Spleen (tissue), 11 donors: Measurements from ENCODE around the gene LRRC55. TPM values are rescaled to one million over a fixed set of nuclear protein-coding genes. Genes with fewer than 3 reads are reported as not detected.

Experiments used
- DNase-seq: peaks from one replicate; pipeline ENCODE4 v3.0.0-alpha.2; 2020
- H3K27ac ChIP-seq, 8 donors: fragments of 200-600 bp; sonication (generic) in 7 of 8; 1 replicate in 4 of 8; 2 replicates in 4 of 8; pipeline versions ENCODE4 v1.5.0 to v1.8.0; 2016 to 2021; ENCODE audit warnings: inconsistent platforms in 4 of 8, mild to moderate bottlenecking in 4 of 8, moderate library complexity in 1 of 8
- H3K27me3 ChIP-seq, 7 donors: fragments of 200-600 bp; sonication (generic) in 6 of 7; replicated peaks in 1 of 7; 1 replicate in 4 of 7; 2 replicates in 3 of 7; pipeline versions ENCODE4 v1.5.0 to v1.8.0; 2016 to 2021; ENCODE audit warnings: inconsistent platforms in 3 of 7, mild to moderate bottlenecking in 1 of 7
- H3K36me3 ChIP-seq, 6 donors: fragments of 200-600 bp; sonication (generic) in 5 of 6; 1 replicate in 4 of 6; 2 replicates in 2 of 6; pipeline versions ENCODE4 v1.5.0 to v1.8.0; 2016 to 2021; ENCODE audit warnings: inconsistent platforms in 2 of 6
- H3K4me1 ChIP-seq, 6 donors: fragments of 200-600 bp; sonication (generic) in 5 of 6; 1 replicate in 3 of 6; 2 replicates in 3 of 6; pipeline versions ENCODE4 v1.5.0 to v1.8.0; 2016 to 2021; ENCODE audit warnings: inconsistent platforms in 3 of 6
- H3K4me3 ChIP-seq, 8 donors: fragments of 200-600 bp; sonication (generic) in 7 of 8; 1 replicate in 4 of 8; 2 replicates in 4 of 8; pipeline versions ENCODE4 v1.5.0 to v1.8.0; 2016 to 2021; ENCODE audit warnings: inconsistent platforms in 4 of 8, mild to moderate bottlenecking in 4 of 8, moderate library complexity in 2 of 8
- H3K9me3 ChIP-seq, 8 donors: fragments of 200-600 bp; sonication (generic) in 7 of 8; 1 replicate in 4 of 8; 2 replicates in 4 of 8; pipeline versions ENCODE4 v1.5.0 to v1.8.0; 2016 to 2021; ENCODE audit warnings: inconsistent platforms in 4 of 8
- CTCF ChIP-seq, 11 experiments: fragments of 200-600 bp in 7 of 11; fragments of 450-650 bp in 4 of 11; sonication (generic) in 4 of 11; IDR thresholded peaks in 8 of 11; conservative IDR thresholded peaks in 3 of 11; 1 replicate in 7 of 11; 2 replicates in 4 of 11; pipeline versions ENCODE4 v1.4.0 to v1.8.0; 2016 to 2021; ENCODE audit warnings: antibody characterized with exemption in 11 of 11, inconsistent platforms in 4 of 11, mild to moderate bottlenecking in 1 of 11
- POLR2A ChIP-seq, 3 donors: fragments of 450-650 bp; IDR thresholded peaks; one replicate each; pipeline ENCODE4 v1.5.1; 2017; ENCODE audit warnings: antibody characterized with exemption in 3 of 3, mild to moderate bottlenecking in 1 of 3
- POLR2AphosphoS5 ChIP-seq, 3 donors: sonication (generic); formaldehyde crosslinking; IDR thresholded peaks; one replicate each; pipeline ENCODE4 v1.5.1; 2017; ENCODE audit warnings: antibody characterized with exemption in 3 of 3
- WGBS, 5 donors: extraction: QIAGEN DNeasy Blood & Tissue Kit in 3 of 5; methylation state at CpG; one replicate each; pipeline versions ENCODE4 v1.1.5 to v1.1.7; 2013 to 2018; 5-methylcytosine and 5-hydroxymethylcytosine counted together
- intact Hi-C: fragments of 100-400 bp; cut with DNase I; formaldehyde crosslinking; loops from one replicate; pipeline ENCODE4 v1.15.0; 2023; ENCODE audit warnings: low total_unique reads
- polyA plus RNA-seq, 3 donors: library from polyadenylated mRNA; stranded (reverse); fragments of 200-250 nt; gene quantifications; one replicate each; pipeline ENCODE4 v1.2.1, GENCODE V29; 2013
- total RNA-seq, 7 donors: library from RNA; depleted of rRNA in 3 of 7; stranded (reverse); fragments of >200 nt in 3 of 7; fragmentation: NEBNext Ultra II Directional in 4 of 7; extraction: Animal tissue kit (Norgen Biotek cat#: 25700) in 4 of 7; gene quantifications; one replicate each; pipeline versions ENCODE4 v1.1.0 to v1.2.1, GENCODE V29; 2016 to 2021
- donor health status: healthy with polysubstance abuse.
- donor health status: DM: no; HTN: no; CAD: no; lungs with moderate emphysema.
- donor health status: DM: no; HTN: no; CAD: no.
- donor health status: Bipolar disorder and iron deficiency.
- donor health status: healthy.
- donor health status: DM: no; HTN: no; CAD: no.
- donor health status: DM: yes; HTN: yes; CAD: no.

The LRRC55 gene
- total and polyA plus RNA-seq, 10 donors, result 0.03 to 1.5 (median 0.54) TPM; not detected in 1

GRCh38 chr11:57135020-57135751 is 46.6 kb upstream of the LRRC55 start:
- Histone ChIP-seq H3K27me3 (no peaks in the 10 kb centered on the region), H3K4me3 (no peak overlapping the region), H3K36me3 (no peaks in the 10 kb centered on the region), H3K27ac (no peak overlapping the region), H3K4me1 (no peaks in the 10 kb centered on the region), H3K9me3 (no peaks in the 10 kb centered on the region)
- intact Hi-C loops, result no loop called here
- no peak for DNase-seq
- TF ChIP-seq CTCF (IDR thresholded peaks at IDR 0.05 in 8 of 11, conservative IDR thresholded peaks at IDR 0.05 in 3 of 11), result no peak
- TF ChIP-seq POLR2A (IDR thresholded peaks at IDR 0.05), result no peak
- TF ChIP-seq POLR2AphosphoS5 (IDR thresholded peaks at IDR 0.05), result no peak
- 88 to 97% (median 96%) methylated on average over 3 of the region's 3 CpGs for WGBS, 5 donors

GRCh38 chr11:57140568-57140967 is 41.2 kb upstream of the LRRC55 start:
- intact Hi-C loops, result no loop called here
- Histone ChIP-seq H3K36me3 (no peaks in the 10 kb centered on the region), H3K27ac (no peak overlapping the region), H3K9me3 (no peaks in the 10 kb centered on the region), H3K4me3 (no peak overlapping the region), H3K4me1 (no peaks in the 10 kb centered on the region), H3K27me3 (peaks cover 0 to 7% (median 0%) of the 10 kb centered on the region in 7 donors)
- TF ChIP-seq POLR2AphosphoS5 (IDR thresholded peaks at IDR 0.05), result no peak
- TF ChIP-seq CTCF (IDR thresholded peaks at IDR 0.05 in 8 of 11, conservative IDR thresholded peaks at IDR 0.05 in 3 of 11), result no peak
- TF ChIP-seq POLR2A (IDR thresholded peaks at IDR 0.05), result no peak
- DNase-seq, result no peak
- 47 to 72% (median 68%) methylated on average over 2 of the region's 2 CpGs for WGBS, 5 donors

GRCh38 chr11:57143459-57143858 is 38.3 kb upstream of the LRRC55 start:
- Histone ChIP-seq H3K4me3 (no peak overlapping the region), H3K27ac (no peak overlapping the region), H3K4me1 (no peaks in the 10 kb centered on the region), H3K36me3 (no peaks in the 10 kb centered on the region), H3K9me3 (no peaks in the 10 kb centered on the region), H3K27me3 (peaks cover 0 to 16% (median 0%) of the 10 kb centered on the region in 7 donors)
- no peak for DNase-seq
- WGBS, 5 donors, result 64 to 76% (median 73%) methylated on average over 4 of the region's 4 CpGs
- intact Hi-C loops, result no loop called here
- no peak for TF ChIP-seq POLR2A (IDR thresholded peaks at IDR 0.05)
- TF ChIP-seq POLR2AphosphoS5 (IDR thresholded peaks at IDR 0.05), result no peak
- no peak for TF ChIP-seq CTCF (IDR thresholded peaks at IDR 0.05 in 8 of 11, conservative IDR thresholded peaks at IDR 0.05 in 3 of 11)

GRCh38 chr11:57144075-57144474 is 37.7 kb upstream of the LRRC55 start:
- Histone ChIP-seq H3K27ac (no peak overlapping the region), H3K4me1 (no peaks in the 10 kb centered on the region), H3K27me3 (peaks cover 0 to 16% (median 0%) of the 10 kb centered on the region in 7 donors), H3K36me3 (no peaks in the 10 kb centered on the region), H3K4me3 (no peak overlapping the region), H3K9me3 (no peaks in the 10 kb centered on the region)
- 52 to 68% (median 57%) methylated on average over 5 of the region's 5 CpGs for WGBS, 5 donors
- TF ChIP-seq POLR2AphosphoS5 (IDR thresholded peaks at IDR 0.05) (no peak), CTCF (IDR thresholded peaks at IDR 0.05 in 8 of 11, conservative IDR thresholded peaks at IDR 0.05 in 3 of 11) (no peak), POLR2A (IDR thresholded peaks at IDR 0.05) (no peak)
- DNase-seq, result no peak
- intact Hi-C loops, result no loop called here
